Measurements from ENCODE around the gene SPDEF.

SPDEF gene

DNA sequence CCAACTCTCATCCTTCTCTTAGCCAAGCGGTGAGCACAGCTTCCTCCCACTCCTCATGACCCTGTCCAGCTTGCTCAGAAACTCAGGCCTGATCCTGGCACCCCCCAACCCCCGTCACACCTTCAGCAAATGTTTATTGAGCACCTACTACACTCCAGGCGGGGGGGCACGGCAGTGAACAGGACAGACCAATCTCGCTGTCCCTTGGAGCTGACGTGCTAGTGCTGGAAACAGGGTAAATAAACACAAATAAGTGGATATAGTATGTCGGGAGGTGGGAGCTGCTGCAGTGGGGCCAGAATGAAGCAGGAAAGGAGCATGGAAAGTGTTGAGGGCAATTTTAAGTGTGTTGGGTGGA, 7.4 kb upstream of the SPDEF start:
- DNase-seq (ENCODE audit: low read depth in 2 of 2): no peak

DNA sequence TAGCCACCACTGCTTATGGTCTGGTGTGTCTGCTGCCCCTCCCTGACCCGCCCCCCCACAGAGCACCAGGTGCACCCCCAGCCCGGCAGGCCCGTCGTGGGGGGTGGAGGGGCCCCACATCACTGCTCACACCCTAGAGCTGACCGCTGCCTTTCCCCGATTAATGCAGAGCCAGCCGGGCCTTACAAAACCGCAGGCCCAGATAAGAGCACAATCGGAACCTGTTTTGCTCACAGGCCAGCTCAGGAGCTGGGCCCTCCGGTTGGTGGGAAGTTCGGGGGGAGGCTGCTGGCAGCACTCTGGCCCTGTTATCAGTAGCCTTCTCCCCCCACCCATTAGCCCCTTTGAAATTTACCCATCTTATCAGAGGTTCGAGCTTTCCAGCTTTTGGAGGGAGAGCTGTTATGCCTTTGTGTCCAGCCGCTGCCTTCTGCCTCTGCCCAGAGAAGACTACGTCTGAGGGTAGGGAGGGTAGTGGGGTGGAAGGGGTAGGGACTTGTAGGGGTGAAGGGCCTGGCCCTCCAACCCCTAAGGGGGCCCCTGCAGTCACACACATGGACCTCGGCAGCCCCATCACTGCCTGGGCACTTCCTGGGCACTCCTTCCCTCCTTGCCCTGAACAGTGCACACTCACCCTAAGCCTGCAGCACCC, 6.9 kb upstream of the SPDEF start:
- DNase-seq (ENCODE audit: low read depth in 2 of 2): no peak

DNA sequence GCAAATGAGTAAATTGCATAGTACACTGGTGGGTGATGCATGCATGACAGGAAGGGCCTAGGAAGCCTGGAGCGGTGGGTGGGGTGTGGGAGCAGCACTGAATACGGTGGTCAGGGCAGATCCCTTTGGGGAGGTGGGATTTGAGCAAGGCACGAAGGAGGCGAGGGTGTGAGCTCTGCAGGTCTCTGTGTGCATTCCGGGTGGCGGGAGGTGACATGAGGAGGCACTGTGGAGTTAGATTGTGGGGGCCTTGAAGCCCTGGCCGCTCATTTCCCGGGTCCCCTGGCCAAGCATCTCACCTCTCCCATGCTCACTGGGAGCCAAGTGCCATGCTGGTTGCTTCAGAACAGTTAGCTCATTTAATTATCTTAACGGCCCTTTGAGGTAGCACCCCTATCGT, 6.2 kb upstream of the SPDEF start:
- no peak for DNase-seq (ENCODE audit: low read depth in 2 of 2)

DNA sequence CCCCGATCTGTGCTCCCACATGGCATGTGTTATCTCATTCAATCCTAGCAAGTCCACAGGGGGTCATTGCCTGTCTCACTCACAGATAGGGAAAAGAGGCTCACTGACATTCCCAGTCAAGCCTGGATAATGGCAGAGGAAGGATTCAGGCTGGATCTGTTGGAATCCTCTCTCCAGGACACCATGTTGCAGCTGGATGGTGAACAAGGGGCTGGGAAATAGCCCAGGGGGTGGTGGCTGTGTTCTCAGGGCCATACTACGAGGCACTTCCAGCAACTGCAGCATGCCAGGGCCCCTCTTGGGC, 5.0 kb upstream of the SPDEF start:
- DNase-seq (ENCODE audit: low read depth in 2 of 2): no peak

DNA sequence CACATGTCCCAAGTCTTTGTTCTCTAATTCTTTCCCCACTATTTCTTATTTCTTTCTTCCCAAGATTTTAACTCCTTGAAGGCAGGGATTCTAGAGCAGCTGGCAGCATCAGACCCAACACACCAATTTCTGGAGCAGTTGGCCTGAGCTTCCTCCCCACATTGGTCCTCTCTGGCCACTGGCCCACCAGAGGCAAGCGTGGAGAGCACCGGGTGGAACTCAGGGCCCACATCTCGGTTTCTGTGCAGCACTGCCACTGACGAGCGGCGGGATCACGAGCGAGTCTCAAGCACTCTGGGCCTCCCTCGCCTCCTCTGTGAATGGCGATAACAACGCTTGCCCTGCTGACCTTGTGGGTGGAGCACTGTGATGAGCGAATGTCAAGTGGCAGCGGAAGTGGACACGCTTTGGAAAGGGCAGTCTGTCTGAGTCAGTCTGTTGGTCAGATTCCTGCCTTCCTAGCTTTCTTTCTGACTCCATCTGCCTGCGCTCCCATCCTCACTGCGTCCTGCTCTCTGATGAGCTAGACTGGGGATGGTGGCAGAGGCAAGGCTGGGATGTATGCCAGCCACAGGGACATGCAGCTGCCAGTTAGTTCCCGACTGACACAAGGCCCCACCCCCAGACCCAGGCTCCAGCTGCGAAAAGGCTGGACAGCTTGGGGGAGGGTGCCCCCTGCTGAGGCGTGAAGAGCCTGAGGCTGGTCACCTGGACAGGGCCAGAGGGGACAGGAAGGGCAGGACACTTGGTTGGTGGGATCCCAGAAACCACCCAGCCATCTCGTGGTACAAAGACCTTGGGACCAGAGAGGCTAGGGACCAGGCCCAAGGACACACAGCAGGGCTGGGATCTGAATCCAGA, 4.5 kb upstream of the SPDEF start:
- no peak for DNase-seq (ENCODE audit: low read depth in 2 of 2)

DNA sequence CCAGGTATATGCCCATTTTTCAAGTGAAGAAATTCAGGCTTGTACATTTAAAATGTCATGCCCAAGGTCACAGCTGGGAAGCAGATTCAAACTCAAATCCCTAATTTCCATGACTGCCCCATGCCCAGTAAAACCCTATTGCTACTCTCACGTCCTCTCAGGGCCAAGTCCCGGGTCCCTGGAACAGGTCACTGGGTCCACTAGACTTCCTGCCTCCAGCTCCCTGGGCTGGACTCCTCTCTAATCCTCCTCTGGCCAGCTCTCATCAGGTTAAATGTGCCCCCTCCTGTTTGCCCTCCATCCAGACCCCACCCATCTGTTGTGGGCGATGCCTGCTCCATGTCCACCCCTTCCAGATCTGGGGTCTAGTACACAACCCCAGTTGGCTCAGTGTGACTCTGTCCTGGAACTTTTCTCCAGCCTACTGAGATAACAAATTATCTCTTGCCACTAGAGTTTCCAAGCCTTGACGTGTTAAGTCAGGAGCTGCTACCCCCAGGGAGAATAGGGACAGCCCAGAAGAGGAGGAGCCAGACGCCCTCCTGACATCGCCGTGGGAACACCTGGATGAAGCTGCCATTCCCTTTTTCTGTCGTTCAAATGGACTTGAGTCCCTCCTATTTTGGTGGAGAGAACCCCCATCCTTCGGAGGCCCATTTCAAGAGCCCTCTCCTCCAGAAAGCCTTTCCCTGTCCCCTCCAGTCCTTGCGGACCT, 3.7 kb upstream of the SPDEF start:
- DNase-seq (ENCODE audit: low read depth in 2 of 2): no peak

DNA sequence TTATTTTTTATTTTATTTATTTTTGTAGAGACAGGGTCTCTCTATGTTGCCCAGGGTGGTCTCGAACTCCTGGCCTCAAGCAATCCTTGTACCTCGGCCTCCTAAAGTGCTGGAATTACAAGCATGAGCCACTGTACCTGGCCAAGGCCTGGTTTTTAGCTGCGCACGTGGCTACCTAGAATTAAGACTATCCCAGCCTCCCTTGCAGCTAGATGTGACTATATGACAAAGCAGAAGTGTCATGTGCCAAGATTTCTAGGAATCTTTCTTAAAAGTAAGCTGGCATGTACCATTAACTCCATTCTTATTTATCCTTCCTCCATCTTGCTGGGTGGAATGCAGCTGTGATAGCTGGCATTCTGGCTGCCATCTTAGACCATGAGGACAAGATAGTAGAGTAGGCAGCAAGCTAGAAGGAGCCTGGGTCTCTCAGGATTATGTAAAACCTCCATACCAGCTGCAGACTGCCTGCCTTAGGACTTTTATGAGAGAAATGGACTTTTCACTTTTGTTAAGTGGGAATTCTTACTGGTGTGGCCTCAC, 2.1 kb upstream of the SPDEF start:
- DNase-seq (ENCODE audit: low read depth in 2 of 2): no peak

DNA sequence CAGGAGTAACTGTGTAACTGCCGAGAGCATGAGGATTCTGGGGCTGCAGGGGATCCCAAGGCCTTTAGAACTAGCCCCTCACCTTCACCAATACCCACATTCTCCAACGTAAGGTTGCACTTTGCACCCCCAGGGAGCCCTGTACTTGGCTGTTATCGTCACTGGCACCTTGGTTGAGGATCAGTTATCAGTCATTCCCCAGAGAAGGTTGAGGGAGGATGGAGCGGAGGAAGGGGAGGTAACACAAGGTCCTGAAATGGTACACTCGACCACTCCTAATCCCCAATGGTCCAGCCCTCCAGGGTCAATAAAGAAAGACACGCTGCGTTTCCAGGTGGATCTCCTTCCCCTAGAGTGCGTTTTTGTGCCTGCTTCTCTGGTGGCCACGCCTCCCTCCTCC, 1.1 kb upstream of the SPDEF start:
- DNase-seq (ENCODE audit: low read depth in 2 of 2): no peak

DNA sequence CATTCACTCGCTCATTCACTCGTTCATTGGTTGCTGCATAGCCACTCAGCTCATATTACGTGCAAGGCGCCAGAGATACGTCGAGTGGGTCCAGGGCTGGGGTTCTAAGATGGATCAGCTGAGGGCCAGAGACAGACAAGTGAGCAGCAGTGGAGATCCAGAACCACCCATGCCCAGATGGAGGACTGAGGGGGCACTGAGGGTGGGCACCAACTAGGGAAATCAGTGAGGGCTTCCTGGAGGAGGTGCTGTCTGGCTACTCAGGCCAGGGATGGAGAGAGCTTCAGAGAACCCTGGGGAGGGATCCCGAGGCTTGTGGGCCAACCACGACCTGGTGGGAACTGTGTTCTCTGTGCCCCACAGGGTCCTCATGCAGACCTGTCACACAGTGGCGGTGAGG, 364 bp upstream of the SPDEF start:
- no peak for DNase-seq (ENCODE audit: low read depth in 2 of 2)

DNA sequence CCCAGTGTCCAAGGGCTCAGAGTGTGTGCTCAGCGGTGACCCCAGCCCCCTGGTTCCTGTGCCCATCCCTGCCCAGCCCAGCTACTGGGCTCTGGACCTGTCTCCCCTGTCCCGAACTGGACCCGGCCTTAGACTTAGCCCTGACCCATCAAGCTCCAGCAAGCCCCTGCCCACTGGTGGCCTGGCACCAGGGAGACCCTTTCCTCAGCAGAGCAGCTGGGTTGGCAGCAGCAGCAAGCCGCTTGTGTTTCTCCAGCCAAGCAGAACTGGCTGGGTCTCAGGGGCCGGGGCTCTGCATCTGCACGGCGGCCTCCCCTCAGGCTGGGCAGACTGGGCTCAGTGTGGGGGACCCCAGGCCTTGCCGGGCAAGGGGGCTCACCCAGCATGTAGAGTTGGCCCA, 801 bp downstream of the SPDEF start:
- no peak for DNase-seq (ENCODE audit: low read depth in 2 of 2)

DNA sequence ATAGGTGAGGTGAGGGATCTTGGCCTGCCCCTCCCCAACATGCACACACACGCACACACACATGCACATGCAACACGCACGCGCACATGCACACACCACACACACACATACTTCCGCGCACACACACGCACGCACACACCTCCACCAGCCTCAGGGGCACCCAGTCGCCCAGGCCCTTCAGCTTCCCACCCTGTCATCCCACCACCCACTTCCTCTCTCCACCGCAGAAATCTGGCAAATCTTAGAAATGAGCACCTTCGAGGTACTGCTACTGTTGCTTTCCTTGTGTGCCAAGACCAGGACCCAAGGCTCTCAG, 1.2 kb downstream of the SPDEF start:
- DNase-seq (ENCODE audit: low read depth in 2 of 2): no peak

DNA sequence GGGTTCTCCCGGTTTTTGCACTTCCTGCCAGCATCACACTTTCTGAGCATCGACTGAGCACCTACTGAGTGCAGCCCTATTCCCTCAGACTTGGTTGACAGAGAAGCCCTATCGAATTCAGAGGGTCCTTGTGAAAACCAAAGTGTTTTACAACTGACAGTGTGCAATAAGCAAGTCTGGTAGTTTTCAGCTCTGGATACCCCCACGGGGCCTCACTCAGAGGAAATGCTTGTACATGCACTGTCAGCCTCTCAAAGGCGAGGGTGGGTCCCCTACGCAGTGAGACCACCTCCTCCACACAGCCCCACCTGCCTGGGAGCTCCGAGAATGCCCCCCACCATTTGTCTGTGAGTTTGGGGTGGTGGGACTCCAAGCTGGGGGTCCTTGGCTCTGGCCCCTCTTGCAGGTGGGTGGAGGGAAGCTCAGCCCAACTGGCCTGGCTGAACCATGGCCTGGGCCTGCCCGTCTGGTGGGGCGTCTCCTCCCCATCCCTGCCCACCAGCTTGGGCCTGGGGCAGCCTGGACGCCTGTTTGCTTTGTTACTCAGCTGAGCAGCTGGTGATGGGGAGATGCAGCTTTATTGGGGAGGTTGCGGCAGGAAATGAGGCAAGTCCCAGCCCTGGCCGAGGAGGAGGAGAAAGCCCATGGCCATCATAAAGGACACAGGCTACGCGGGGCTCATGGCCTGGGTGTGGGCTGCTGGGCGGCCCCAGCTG, 1.7 kb downstream of the SPDEF start:
- DNase-seq (ENCODE audit: low read depth in 2 of 2): no peak

DNA sequence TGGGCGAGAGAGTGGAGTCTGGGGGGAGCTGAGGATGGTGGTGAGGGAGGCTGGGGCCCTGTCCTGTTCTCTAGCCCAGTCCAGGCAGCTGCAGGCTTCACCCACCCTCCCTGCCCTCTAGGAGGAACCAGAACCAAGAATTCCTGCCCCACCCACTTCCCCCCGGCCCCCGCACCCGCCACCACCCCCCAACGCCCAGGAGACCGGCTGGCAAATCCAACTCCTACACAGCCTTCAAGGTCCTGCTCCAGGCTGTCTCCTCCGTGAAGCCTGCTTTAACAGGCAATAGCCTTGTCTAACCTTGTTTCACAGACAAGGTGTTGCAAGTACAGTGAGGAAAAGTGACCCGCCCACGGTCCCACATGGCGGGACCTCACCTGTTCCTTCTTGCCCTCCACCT, 2.4 kb downstream of the SPDEF start:
- no peak for DNase-seq (ENCODE audit: low read depth in 2 of 2)

DNA sequence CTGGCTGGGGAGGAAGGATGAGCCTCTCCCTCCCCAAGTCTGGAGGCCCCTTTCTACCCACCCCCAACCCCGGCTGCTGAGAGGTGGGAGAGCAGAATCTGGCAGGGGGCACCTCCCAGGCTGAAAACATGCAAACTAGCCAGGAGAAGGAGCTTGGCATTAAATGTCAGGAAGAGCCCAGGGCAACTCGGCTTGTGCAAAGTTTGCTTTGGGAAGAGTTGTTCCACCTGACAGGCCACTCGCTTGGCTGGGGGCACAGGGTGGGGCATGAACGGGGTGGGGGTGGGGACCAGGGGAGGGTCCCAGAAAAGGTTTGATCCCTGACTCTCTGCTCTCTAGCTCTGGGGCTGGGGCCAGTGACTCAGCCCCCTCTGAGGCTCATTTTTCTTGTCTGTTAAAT, 3.0 kb downstream of the SPDEF start:
- DNase-seq (ENCODE audit: low read depth in 2 of 2): no peak

DNA sequence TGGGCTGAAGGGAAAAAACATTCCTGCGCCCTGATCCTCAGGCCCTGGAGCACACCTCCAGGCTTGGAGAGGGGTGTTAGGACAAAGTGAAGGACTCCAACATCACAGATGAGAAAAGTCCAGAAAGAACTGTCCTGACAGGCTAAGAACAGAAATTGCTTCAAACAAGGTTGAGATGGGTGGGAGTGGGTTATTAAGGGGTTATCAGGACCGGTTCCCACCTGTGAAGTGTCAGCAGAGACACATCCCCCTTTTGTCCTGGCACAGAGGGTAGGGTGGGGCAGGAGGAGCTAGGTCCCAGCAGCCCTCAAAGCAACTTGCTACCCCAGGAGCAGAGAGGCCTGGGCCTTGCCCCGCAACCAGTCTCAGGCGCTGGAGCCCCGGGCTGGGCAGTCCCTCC, 3.5 kb downstream of the SPDEF start:
- DNase-seq (ENCODE audit: low read depth in 2 of 2): no peak

DNA sequence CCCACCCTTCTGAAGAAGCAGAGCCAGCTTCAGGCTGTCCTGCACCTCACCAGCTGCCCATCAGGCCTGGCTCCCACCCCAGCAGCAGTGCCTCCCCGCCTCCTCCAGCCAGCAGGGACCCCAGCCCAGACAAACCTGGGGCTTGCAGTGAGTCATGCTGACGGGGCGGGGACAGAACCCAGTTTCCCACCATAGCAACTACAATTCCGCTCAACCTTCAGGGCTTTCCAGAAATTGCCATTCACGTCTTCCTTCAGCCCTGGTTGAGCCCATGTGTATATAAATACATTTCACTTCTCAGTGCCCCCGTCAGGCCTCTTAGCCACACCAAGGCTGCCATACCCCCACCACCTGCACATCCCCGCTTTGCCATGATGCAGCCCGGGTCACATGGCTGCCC, 4.4 kb downstream of the SPDEF start:
- DNase-seq (ENCODE audit: low read depth in 2 of 2): no peak

DNA sequence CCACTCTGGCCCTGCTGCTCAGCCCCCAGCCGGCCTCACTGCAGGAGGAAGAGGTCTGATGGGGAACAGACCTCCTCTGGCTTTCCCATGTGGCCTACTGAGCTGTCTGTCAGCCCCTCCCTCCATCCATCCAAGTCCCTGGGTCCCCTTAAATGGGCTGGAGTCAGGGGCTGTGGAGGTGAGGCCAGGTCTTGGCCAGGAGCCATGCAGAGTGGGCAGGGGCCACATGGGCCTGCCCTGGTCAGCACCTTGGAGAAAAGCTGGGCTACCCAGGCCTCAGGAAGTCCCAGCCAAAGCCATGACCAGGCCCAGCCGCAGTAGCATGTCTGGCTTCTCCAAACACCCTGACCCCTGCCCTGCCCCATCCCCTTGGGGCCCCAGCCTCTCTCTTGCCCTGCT, 6.3 kb downstream of the SPDEF start:
- no peak for DNase-seq (ENCODE audit: low read depth in 2 of 2)

DNA sequence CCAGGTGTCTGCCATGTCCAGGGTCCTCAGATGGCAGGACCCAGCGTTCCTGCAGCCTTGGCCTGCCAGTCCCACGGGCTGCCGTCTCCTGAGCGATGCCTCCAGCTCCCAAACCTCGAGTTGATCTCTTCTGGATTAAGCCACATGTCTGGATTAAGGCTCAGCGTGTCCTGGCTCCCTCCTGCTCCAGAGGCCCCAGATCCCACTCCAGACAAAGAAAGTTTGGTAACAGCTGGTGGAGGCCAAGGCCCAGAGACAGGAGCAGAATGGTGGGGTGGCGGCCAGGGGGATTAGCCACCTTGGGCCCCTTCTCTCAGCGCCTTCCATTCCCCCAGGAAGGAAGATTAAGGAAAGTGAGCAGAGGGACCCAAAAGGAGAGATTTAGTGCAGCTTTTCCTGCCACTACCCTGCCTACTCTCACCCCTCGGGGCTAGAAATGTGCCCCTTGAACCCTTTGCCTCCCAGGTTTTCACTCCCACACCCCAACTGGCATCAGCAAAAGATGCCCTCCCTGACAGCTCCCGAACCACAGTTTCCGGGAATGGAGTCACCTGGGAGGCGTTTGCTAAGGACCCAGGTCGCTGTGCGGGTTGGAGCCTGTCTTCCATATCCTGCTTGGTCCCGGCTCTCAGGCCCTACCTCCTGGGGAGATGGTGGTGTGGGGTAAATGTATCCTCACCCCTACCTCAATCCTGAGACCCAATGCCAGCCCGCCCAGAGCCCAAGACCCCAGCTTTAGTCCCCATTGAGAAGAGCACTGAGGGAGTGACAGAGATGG, 6.9 kb downstream of the SPDEF start:
- DNase-seq (ENCODE audit: low read depth in 2 of 2): no peak

DNA sequence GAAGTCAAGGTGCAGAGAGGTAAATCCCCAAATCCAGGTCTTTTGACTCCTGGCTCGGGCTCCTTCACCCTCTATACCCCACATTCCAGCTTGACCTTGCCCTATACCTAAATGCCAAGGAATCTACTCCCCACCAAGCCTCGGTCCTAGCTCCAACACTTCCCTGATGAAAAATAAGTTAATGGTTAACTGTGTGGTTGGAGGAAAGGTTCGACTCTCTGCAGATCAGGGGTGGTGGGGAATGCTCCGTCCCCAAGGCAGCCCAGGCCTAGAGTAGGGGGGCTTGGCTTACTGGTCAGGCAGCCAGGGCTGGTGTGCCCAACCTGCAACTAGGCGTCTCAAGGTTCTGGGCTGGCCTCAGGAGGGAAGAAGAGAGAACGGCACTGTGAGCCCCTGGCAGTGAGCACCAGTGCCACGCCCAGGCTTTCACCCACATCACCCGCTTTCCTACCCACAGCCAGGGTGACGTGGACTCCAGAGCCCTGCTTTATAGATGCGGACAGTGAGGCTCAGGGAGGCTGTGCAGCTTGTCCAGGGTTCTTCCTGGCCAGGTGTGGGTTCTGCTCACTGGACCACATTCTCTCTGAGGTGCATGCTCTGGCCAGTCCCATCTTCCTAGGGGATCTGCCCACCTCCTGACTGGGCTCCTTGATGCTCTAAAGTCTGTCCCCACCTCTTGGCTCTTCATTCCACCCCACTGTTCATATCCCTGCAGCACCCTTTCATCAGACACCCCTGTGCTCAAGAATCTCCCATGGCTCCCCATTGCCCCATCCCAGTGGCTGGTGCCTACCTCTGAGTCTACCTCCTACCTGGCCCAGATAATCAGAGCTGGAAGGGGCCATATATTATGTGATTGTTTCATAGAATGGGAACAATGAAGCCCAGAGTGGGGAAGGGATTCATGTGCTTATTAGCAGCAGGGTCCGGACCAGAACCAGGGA, 8.2 kb downstream of the SPDEF start:
- no peak for DNase-seq (ENCODE audit: low read depth in 2 of 2)

DNA sequence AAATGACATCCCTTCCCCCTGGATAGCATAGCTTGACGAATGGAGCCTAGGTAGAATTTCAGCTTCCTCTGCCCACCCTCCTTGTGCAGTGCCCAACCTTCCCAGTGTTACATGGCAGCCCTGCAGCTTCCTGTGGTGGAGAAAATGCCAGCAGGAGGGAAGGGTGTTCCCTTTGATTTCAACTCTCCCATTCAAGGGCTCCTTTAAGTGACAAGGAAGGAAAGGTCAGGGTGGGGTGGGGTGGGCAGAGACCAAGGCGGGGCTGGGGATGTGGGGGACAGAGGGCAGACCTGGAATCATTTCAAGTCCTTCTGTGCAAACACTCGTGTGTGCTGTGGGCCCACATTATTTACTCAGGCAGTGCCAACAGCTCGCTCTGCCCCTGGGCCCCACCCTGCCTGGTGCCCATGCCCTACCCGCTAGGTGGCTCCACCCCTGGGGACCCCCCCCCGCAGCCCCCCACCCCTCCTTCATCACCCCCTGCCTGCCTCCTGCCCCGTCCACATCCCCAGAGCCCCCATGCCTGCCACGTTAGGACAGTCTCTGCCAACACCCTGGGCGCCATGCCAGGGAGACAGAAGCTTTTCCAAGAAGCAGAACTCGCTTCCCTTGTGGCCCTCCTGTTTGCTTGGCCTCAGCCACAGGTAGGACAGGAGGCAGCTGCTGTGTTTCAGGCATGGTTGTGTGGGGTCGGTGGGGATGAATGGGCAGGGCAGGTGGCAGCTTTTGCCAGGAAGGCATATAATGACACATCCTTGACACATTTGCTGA, 9.4 kb downstream of the SPDEF start:
- DNase-seq (ENCODE audit: low read depth in 2 of 2): no peak

All from stimulated activated CD4-positive, alpha-beta T cell treated with anti-CD3 and anti-CD28 coated beads, Interleukin-1b, Interleukin-23, amount 100 ng/mL, for 4 hours (primary cell).